SK-N-SH treated with all-trans-retinoic acid at 6 μM for 48 hours (cell line): ENCODE measurements around the gene FAAP24.
"Not testable (repeated sequence)": the region's sequence is repeated elsewhere in the genome, so short reads cannot be mapped to it uniquely, and the experiment has no call there.

ENCODE experiments used
- ATAC-seq: fragments of 200-7000 bp; cut with Tn5 transposase; 3 replicates; pipeline ENCODE4 v1.9.1; 2020; ENCODE audit warnings: mild to moderate bottlenecking, moderate library complexity
- CSDC2 ChIP-seq: fragments of 250-450 bp; sonication (Bioruptor Pico); IDR thresholded peaks from 2 replicates; pipeline ENCODE4 v1.5.0; 2020; ENCODE audit warnings: mild to moderate bottlenecking, moderate library complexity
- CSRNP3 ChIP-seq: fragments of 250-450 bp; sonication (Bioruptor Pico); IDR thresholded peaks from 2 replicates; pipeline ENCODE4 v1.5.1; 2021; ENCODE audit warnings: mild to moderate bottlenecking, moderate library complexity
- ESRRG ChIP-seq: fragments of 250-450 bp; sonication (Bioruptor Pico); IDR thresholded peaks from 2 replicates; pipeline ENCODE4 v1.6.1; 2021; ENCODE audit warnings: mild to moderate bottlenecking
- GLIS3 ChIP-seq: fragments of 250-450 bp; sonication (Bioruptor Pico); IDR thresholded peaks from 2 replicates; pipeline ENCODE4 v1.5.0; 2020; ENCODE audit warnings: mild to moderate bottlenecking, moderate library complexity
- ISL1 ChIP-seq: fragments of 250-450 bp; sonication (Bioruptor Pico); IDR thresholded peaks from 2 replicates; pipeline ENCODE4 v2.1.2; 2022; ENCODE audit warnings: mild to moderate bottlenecking, moderate library complexity
- OSR1 ChIP-seq: fragments of 250-450 bp; sonication (Bioruptor Pico); IDR thresholded peaks from 2 replicates; pipeline ENCODE4 v1.8.0; 2022; ENCODE audit warnings: moderate library complexity, mild to moderate bottlenecking, inconsistent platforms
- PPARA ChIP-seq: fragments of 250-450 bp; sonication (Bioruptor Pico); IDR thresholded peaks from 2 replicates; pipeline ENCODE4 v1.5.0; 2020; ENCODE audit warnings: mild to moderate bottlenecking, borderline replicate concordance
- RARB ChIP-seq: fragments of 250-450 bp; sonication (Bioruptor Pico); IDR thresholded peaks from 2 replicates; pipeline ENCODE4 v1.8.0; 2021; ENCODE audit warnings: mild to moderate bottlenecking, moderate library complexity
- SNAI2 ChIP-seq: fragments of 250-450 bp; sonication (Bioruptor Pico); IDR thresholded peaks from 2 replicates; pipeline ENCODE4 v1.5.0; 2020; ENCODE audit warnings: mild to moderate bottlenecking, moderate library complexity
- TOX ChIP-seq: fragments of 250-450 bp; sonication (Bioruptor Pico); IDR thresholded peaks from 2 replicates; pipeline ENCODE4 v1.8.0; 2021; ENCODE audit warnings: mild to moderate bottlenecking, moderate library complexity, borderline replicate concordance
- TSHZ2 ChIP-seq: fragments of 250-450 bp; sonication (Bioruptor Pico); IDR thresholded peaks from 2 replicates; pipeline ENCODE4 v1.5.0; 2020; ENCODE audit warnings: mild to moderate bottlenecking, moderate library complexity
- ZC3H10 ChIP-seq: fragments of 250-450 bp; sonication (Bioruptor Pico); IDR thresholded peaks from 2 replicates; pipeline ENCODE4 v1.5.1; 2021; ENCODE audit warnings: mild to moderate bottlenecking, moderate library complexity
- ZFP3 ChIP-seq: fragments of 250-450 bp; sonication (Bioruptor Pico); IDR thresholded peaks from 2 replicates; pipeline ENCODE4 v1.5.0; 2020; ENCODE audit warnings: mild to moderate bottlenecking, moderate library complexity
- ZFP30 ChIP-seq: fragments of 450-650 bp; formaldehyde crosslinking; IDR thresholded peaks from 2 replicates; pipeline ENCODE4 v1.5.0; 2022; ENCODE audit warnings: mild to moderate bottlenecking, moderate library complexity
- TF ChIP-seq, protein P1 (sequence below): fragments of 250-450 bp; sonication (Bioruptor Pico); IDR thresholded peaks from 2 replicates; pipeline ENCODE4 v1.8.0; 2020; ENCODE audit warnings: mild to moderate bottlenecking, moderate library complexity, borderline replicate concordance

Gene FAAP24

DNA sequence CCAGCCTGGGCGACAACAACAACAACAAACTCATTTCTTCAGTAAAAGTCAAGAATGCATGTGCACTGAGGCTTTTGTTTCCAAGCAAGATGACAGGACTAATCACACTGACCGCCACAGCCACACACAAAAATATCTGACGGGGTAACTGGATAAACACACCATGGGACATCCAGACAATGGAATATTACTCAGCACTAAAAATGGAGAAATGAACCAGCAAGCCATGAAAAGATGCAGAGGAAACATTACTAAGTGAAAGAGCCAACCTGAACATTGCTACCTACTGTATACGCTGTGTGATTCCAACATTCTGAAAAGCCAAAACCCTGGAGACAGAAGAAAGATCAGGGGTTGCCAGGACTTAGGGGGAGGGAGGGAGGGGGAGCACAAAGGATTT lies 36.7 kb downstream of the FAAP24 start:
- TF ChIP-seq PPARA (no peak), ESRRG (no peak), OSR1 (no peak), GLIS3 (CRISPR knock-in tag) (no peak), ZC3H10 (no peak), RARB (CRISPR knock-in tag) (no peak), ZFP3 (CRISPR knock-in tag) (no peak), ZFP30 (CRISPR knock-in tag) (no peak), SNAI2 (CRISPR knock-in tag) (no peak), TOX (CRISPR knock-in tag) (no peak), CSDC2 (CRISPR knock-in tag) (no peak)
- no peak for ATAC-seq

- ATAC-seq, result not testable (repeated sequence)
Measured at GRCh38 chr19:33010891-33011290, 38.8 kb downstream of the FAAP24 start.

DNA sequence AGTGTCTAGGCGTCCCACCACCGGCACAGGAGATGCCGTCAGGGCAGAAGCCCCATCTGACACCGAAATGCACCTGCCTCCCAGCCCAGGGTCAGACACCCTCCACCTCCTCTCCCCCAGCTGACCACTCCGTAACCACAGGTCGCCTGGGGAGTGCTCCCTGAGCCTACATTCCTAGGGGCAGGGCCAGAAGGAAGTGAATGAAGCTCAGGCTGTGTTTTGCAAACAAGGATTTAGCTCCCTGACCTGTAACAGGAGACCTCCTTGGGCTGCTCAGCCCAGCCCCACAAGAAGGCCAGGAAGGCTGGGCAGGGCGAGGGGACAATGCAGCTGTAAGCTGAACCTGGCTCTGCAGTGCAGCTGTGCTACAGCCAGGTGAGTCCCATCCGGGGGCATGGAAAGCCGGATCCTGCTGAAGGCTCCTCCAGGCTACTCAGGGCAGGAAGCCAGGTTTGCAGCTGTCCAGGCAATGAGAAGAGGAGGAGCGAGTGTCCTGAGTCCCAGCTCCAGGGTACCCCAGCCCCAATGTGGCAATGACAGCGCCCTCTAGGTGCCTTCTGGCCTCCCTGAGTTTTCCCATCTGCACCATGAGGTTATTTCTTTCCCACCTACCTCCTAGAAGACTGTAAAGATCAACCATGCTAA lies 50.6 kb downstream of the FAAP24 start:
- ATAC-seq, result no peak
- no peak for TF ChIP-seq CSRNP3
- no peak for TF ChIP-seq GLIS3 (CRISPR knock-in tag)
- no peak for TF ChIP-seq TSHZ2 (CRISPR knock-in tag)

- TF ChIP-seq, protein P1, sequence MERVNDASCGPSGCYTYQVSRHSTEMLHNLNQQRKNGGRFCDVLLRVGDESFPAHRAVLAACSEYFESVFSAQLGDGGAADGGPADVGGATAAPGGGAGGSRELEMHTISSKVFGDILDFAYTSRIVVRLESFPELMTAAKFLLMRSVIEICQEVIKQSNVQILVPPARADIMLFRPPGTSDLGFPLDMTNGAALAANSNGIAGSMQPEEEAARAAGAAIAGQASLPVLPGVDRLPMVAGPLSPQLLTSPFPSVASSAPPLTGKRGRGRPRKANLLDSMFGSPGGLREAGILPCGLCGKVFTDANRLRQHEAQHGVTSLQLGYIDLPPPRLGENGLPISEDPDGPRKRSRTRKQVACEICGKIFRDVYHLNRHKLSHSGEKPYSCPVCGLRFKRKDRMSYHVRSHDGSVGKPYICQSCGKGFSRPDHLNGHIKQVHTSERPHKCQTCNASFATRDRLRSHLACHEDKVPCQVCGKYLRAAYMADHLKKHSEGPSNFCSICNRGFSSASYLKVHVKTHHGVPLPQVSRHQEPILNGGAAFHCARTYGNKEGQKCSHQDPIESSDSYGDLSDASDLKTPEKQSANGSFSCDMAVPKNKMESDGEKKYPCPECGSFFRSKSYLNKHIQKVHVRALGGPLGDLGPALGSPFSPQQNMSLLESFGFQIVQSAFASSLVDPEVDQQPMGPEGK (CRISPR knock-in tag), result no peak
- TF ChIP-seq CSRNP3, result no peak
- no peak for TF ChIP-seq TOX (CRISPR knock-in tag)
- TF ChIP-seq ISL1, result no peak
- ATAC-seq, result no peak
Measured at GRCh38 chr19:33024398-33024797, 52.4 kb downstream of the FAAP24 start.

DNA sequence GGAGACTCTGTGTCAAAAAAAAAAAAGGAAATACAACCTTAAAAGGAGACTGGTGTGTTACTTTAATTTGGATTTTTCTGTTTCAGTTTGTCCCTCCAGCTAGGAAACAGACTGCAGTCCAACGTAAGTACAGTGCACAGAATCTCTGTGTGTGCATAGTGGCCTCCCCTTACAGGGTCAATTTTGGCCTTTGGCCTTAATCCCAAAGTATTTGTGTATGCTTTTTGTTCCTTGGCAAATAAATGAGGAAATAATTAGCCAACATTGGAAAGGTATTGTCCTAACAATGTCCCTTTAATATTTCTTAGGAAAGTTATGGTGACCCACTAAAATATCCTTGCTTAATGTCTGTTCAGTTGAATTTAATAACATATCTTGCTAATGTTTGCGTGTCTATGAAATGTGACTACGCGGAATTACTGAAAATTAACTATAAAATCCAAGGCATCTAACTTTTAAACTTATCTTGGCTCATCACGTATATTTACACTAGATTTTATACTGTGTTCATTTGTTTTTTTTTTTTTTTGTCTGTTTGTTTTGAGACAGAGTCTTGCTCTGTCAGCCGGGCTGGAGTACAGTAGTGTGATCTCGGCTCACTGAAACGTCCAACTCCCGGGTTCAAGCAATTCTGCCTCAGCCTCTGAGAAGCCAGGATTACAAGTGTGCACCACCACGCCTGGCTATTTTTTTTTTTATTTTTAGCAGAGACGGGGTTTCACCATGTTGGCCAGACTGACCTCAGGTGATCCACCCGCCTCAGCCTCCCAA lies 53.6 kb downstream of the FAAP24 start:
- not testable (repeated sequence) for ATAC-seq

DNA sequence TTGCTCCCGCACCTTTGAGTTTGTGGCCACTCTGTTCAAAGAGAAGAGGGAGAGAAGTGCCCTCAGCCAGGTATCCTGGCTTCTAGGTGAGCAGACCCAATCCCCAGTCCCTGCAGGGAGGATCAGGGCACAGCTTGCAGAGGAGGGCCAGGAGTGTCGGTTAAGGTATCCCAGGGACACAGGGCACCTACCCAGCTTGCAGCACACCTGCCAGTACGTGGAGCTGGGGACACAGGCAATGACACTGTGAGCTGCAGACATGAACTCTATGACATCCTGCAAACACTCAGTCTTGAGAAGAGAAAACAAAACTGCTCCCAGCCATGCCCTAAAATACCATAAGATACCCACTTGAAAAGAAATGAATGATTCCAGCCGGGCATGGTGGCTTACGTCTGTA lies 54.6 kb downstream of the FAAP24 start:
- ATAC-seq, result not testable (repeated sequence)
